K562 (cell line): ENCODE measurements around the gene PAQR4. TPM values are rescaled to one million over a fixed set of nuclear protein-coding genes. Genes with fewer than 3 reads are reported as not detected.
A peak's percentile ranks its signal among the peaks of the same experiment; 100 is the strongest.

ENCODE experiments used
- MEIS2 ChIP-seq: fragments of 450-650 bp; IDR thresholded peaks from 2 replicates; pipeline ENCODE4 v1.6.1; 2014; ENCODE audit warnings: mild to moderate bottlenecking; ENCODE audit not compliant: partially characterized antibody
- NCOA6 ChIP-seq: fragments of 450-650 bp; IDR thresholded peaks from 2 replicates; pipeline ENCODE4 v1.6.1; 2017; ENCODE audit warnings: mild to moderate bottlenecking
- PHF8 ChIP-seq: fragments of 200-600 bp; sonication (generic); IDR thresholded peaks from 2 replicates; pipeline ENCODE4 v1.6.1; 2012; ENCODE audit warnings: mixed run types, mild to moderate bottlenecking, inconsistent platforms, low read length, moderate library complexity, borderline replicate concordance
- RBM22 ChIP-seq: fragments of 200-400 bp; formaldehyde crosslinking; IDR thresholded peaks from 2 replicates; pipeline ENCODE4 v1.6.1; 2018; ENCODE audit warnings: low read length, low read depth; ENCODE audit not compliant: poor library complexity, severe bottlenecking
- TAF1 ChIP-seq: IDR thresholded peaks from 2 replicates; pipeline ENCODE4 v1.6.1; 2011; ENCODE audit warnings: mild to moderate bottlenecking, low read length, moderate library complexity; ENCODE audit not compliant: insufficient read depth, control insufficient read depth, severe bottlenecking; ENCODE audit errors: extremely low read depth
- THAP12 ChIP-seq: fragments of 250-450 bp; sonication (Bioruptor Pico); IDR thresholded peaks from 2 replicates; pipeline ENCODE4 v1.9.0; 2021; ENCODE audit warnings: mild to moderate bottlenecking, inconsistent platforms
- ZNF398 ChIP-seq: fragments of 250-450 bp; sonication (Bioruptor Pico); IDR thresholded peaks from 2 replicates; pipeline ENCODE4 v1.8.0; 2021; ENCODE audit warnings: moderate library complexity, mild to moderate bottlenecking, inconsistent platforms
- ZNF609 ChIP-seq: sonication (generic); formaldehyde crosslinking; IDR thresholded peaks from 2 replicates; pipeline ENCODE4 v1.8.1; 2023; ENCODE audit warnings: missing genetic modification reagents, mild to moderate bottlenecking, borderline replicate concordance
- ZNF655 ChIP-seq: fragments of 250-450 bp; sonication (Bioruptor Pico); IDR thresholded peaks from 2 replicates; pipeline ENCODE4 v1.5.0; 2021
- ZNF740 ChIP-seq, 3 experiments: fragments of 200-800 bp in 1 of 3; sonication (Bioruptor generic) in 1 of 3; sonication (generic) in 1 of 3; formaldehyde crosslinking in 1 of 3; IDR thresholded peaks; 2 replicates each; pipeline versions ENCODE4 v1.6.1 to v1.8.0; 2016 to 2022; ENCODE audit warnings: mild to moderate bottlenecking in 2 of 3, missing compliant biosample characterization in 2 of 3, missing genetic modification characterization in 2 of 3, missing genetic modification reagents in 1 of 3
- polyA plus RNA-seq, 8 experiments: library from polyadenylated mRNA; depleted of rRNA in 4 of 8; stranded (reverse) in 5 of 8; unstranded in 3 of 8; fragments of >200 nt; fragmentation: Nextera tagmentation in 2 of 8; fragmentation: Illumina TruSeq in 1 of 8; extraction: Ambion mirVana in 2 of 8; extraction: Trizol in 1 of 8; gene quantifications; 2 replicates each; pipeline versions ENCODE4 v1.2.1 to v1.2.3, GENCODE V29; 2011 to 2014; ENCODE audit warnings: inconsistent platforms in 1 of 8, missing spikeins in 1 of 8
- total RNA-seq, 7 experiments: library from RNA; depleted of rRNA in 6 of 7; stranded (reverse); fragments of >200 nt in 6 of 7; fragmentation: Illumina TruSeq in 2 of 7; extraction: Trizol in 2 of 7; gene quantifications; 2 replicates each; pipeline versions ENCODE4 v1.2.1 to v1.2.3, GENCODE V29; 2011 to 2021; ENCODE audit warnings: low replicate concordance in 1 of 7

PAQR4 gene
- total and polyA plus RNA-seq, 9 of the 15 experiments (the other 6 are each of a cell fraction or from before 2014, with no cell fraction given) = 0.62 to 40.4 (median 19.5) TPM

GRCh38 chr16:2980227-2981176 is 11.4 kb downstream of the PAQR4 start, which contains the start of gene PKMYT1 (continued):
- TF ChIP-seq ZNF609 (CRISPR knock-in tag) = 0 out of 2 replicates have a peak, but pooled peaks have one; percentile 20
- TF ChIP-seq MEIS2 = peak; percentile 89
- peak; percentile 87 for TF ChIP-seq TAF1
- TF ChIP-seq ZNF655 (CRISPR knock-in tag) = no peak
- TF ChIP-seq PHF8 = peak; percentile 90
- TF ChIP-seq RBM22 = peak; percentile 69
- peak; percentile 87; the same call in 1 of the 2 replicates for TF ChIP-seq THAP12 (CRISPR knock-in tag)
- TF ChIP-seq NCOA6 = no peak
- peak; percentile 68; the same call in 1 of the 2 replicates for TF ChIP-seq ZNF740 (CRISPR knock-in tag; IDR thresholded peaks at IDR 0.05)
- TF ChIP-seq ZNF740 (tag; IDR thresholded peaks at IDR 0.05) = peak in 1 of 2 experiments; percentile 35; a peak in 1 of 4 replicates
- TF ChIP-seq ZNF398 = no peak
